ENCODE results near the gene NFAM1. TPM values are rescaled to one million over a fixed set of nuclear protein-coding genes. Genes with fewer than 3 reads are reported as not detected.

The NFAM1 gene
- total and polyA plus RNA-seq, 4 donors, result 0.36 to 3.8 (median 2.6) TPM

DNA sequence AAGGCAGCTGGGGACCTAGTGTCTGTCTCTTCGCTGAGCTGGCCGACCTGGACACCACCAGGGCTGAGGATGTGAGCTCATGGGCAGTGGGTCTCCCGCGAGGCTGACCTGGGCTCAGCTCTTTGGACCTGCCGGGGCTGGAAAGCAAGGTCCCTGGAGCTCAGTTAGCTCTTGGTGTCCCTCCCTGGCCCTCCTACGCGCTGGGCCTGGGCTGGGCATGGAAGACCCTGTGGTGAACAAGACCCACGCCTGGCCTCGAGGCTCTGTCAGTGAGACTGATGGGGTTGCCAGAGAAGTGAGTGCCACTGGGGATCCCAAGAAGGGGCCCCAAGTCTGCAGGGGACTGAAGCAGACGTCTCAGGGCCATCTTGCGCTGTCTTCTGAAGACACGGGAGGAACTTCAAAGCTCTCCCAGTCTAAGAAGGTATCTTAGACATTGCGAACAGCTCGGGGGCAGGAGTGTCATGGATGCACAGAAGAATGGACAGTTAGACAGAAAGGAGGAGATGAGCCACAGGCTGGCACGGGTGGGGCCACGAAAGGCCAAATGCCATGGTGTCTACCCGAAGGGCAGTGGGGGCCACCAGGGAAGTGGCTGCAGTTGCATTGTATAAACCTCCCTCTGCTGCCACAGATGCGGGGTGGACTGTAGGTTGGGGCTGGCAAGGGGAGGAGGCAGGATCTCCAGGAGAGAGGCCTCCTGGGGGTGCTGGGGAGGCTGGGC is 31.2 kb downstream of the NFAM1 start:
- H3K27ac ChIP-seq (ENCODE audit: low read depth in 1 of 2, low read length in 2 of 2), result no peak overlapping the region
- no peaks in the 10 kb centered on the region for H3K27me3 ChIP-seq (ENCODE audit: control insufficient read depth in 4 of 4, insufficient read depth in 4 of 4, low read length in 3 of 4)
- WGBS, result 88% methylated on average over 18 of the region's 18 CpGs
- H3K9ac ChIP-seq (ENCODE audit: low read depth in 1 of 2, low read length in 2 of 2), result no peak overlapping the region
- H3K4me3 ChIP-seq (ENCODE audit: low read depth in 1 of 3, low read length in 3 of 3), result no peak overlapping the region
- peaks cover 0 to 2% (median 0%) of the 10 kb centered on the region in 4 donors for H3K4me1 ChIP-seq (ENCODE audit: control insufficient read depth in 4 of 4, insufficient read depth in 4 of 4, low read length in 3 of 4)
- TF ChIP-seq HNF4G (IDR thresholded peaks at IDR 0.05), result no peak
- TF ChIP-seq RAD21 (IDR thresholded peaks at IDR 0.05), result no peak
- TF ChIP-seq, protein P1, sequence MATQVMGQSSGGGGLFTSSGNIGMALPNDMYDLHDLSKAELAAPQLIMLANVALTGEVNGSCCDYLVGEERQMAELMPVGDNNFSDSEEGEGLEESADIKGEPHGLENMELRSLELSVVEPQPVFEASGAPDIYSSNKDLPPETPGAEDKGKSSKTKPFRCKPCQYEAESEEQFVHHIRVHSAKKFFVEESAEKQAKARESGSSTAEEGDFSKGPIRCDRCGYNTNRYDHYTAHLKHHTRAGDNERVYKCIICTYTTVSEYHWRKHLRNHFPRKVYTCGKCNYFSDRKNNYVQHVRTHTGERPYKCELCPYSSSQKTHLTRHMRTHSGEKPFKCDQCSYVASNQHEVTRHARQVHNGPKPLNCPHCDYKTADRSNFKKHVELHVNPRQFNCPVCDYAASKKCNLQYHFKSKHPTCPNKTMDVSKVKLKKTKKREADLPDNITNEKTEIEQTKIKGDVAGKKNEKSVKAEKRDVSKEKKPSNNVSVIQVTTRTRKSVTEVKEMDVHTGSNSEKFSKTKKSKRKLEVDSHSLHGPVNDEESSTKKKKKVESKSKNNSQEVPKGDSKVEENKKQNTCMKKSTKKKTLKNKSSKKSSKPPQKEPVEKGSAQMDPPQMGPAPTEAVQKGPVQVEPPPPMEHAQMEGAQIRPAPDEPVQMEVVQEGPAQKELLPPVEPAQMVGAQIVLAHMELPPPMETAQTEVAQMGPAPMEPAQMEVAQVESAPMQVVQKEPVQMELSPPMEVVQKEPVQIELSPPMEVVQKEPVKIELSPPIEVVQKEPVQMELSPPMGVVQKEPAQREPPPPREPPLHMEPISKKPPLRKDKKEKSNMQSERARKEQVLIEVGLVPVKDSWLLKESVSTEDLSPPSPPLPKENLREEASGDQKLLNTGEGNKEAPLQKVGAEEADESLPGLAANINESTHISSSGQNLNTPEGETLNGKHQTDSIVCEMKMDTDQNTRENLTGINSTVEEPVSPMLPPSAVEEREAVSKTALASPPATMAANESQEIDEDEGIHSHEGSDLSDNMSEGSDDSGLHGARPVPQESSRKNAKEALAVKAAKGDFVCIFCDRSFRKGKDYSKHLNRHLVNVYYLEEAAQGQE (IDR thresholded peaks at IDR 0.05), result no peak
- TF ChIP-seq, protein P2, sequence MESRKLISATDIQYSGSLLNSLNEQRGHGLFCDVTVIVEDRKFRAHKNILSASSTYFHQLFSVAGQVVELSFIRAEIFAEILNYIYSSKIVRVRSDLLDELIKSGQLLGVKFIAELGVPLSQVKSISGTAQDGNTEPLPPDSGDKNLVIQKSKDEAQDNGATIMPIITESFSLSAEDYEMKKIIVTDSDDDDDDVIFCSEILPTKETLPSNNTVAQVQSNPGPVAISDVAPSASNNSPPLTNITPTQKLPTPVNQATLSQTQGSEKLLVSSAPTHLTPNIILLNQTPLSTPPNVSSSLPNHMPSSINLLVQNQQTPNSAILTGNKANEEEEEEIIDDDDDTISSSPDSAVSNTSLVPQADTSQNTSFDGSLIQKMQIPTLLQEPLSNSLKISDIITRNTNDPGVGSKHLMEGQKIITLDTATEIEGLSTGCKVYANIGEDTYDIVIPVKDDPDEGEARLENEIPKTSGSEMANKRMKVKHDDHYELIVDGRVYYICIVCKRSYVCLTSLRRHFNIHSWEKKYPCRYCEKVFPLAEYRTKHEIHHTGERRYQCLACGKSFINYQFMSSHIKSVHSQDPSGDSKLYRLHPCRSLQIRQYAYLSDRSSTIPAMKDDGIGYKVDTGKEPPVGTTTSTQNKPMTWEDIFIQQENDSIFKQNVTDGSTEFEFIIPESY (IDR thresholded peaks at IDR 0.05), result no peak
- TF ChIP-seq RXRA (IDR thresholded peaks at IDR 0.05), result no peak
- TF ChIP-seq TAF1 (conservative IDR thresholded peaks at IDR 0.05), result no peak
- no peak for TF ChIP-seq GABPA (IDR thresholded peaks at IDR 0.05 in 1 of 2, conservative IDR thresholded peaks at IDR 0.05 in 1 of 2)
- no peaks in the 10 kb centered on the region for H3K36me3 ChIP-seq (ENCODE audit: control insufficient read depth in 4 of 4, insufficient read depth in 3 of 4, low read depth in 1 of 4, low read length in 3 of 4)
- no peaks in the 10 kb centered on the region for H3K9me3 ChIP-seq (ENCODE audit: control insufficient read depth in 4 of 4, low read length in 3 of 4)
- DNase-seq (ENCODE audit: low spot score), result no peak

DNA sequence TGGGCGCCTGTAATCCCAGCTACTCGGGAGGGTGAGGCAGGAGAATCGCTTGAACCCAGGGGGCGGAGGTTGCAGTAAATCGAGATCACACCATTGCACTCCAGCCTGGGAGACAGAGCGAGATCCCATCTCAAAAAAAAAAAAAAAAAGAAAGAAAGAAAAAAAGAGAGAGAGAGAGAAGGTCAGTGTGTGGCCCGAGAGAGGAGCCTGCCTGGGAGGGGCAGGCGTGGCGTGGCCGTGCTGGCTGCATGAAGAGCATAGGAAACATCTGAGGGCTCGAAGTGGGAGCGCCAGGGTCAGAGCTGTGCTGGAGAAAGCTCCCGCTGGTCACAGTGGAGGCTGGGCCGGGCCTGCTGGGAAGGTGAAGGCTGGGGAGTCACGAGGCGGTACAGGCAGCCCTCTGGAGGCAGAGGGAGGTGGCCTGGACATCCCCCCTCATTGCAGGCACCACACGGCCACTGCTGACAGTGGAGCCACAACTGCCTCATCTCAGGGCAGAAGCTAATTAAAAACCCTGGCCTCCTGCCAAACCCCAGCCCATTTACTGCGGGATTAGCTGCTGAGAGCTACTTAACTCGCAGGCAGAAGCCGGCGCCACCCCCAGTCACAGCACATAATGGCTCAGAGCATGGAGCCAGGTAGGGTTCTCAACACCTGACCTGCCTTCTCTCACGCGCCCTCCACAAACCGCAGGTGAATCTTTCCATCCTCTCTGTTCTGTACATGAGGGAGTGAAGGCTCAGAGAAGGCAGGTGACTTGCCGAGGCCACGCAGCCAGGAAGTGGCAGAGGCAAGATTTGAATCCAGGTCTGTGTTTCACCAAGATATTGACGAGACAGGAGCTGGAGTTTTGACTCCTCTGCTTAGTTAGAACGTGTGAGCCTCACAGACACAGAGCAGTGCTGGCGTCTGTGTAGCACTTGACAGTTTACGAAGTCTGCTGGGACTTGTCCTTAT is 32.6 kb downstream of the NFAM1 start:
- WGBS, result 80% methylated on average over 30 of the region's 30 CpGs
- H3K27me3 ChIP-seq (ENCODE audit: control insufficient read depth in 4 of 4, insufficient read depth in 4 of 4, low read length in 3 of 4), result no peaks in the 10 kb centered on the region
- H3K9ac ChIP-seq (ENCODE audit: low read depth in 1 of 2, low read length in 2 of 2), result no peak overlapping the region
- no peak overlapping the region for H3K27ac ChIP-seq (ENCODE audit: low read depth in 1 of 2, low read length in 2 of 2)
- no peaks in the 10 kb centered on the region for H3K36me3 ChIP-seq (ENCODE audit: control insufficient read depth in 4 of 4, insufficient read depth in 3 of 4, low read depth in 1 of 4, low read length in 3 of 4)
- H3K9me3 ChIP-seq (ENCODE audit: control insufficient read depth in 4 of 4, low read length in 3 of 4), result no peaks in the 10 kb centered on the region
- no peak overlapping the region for H3K4me3 ChIP-seq (ENCODE audit: low read depth in 1 of 3, low read length in 3 of 3)
- H3K4me1 ChIP-seq (ENCODE audit: control insufficient read depth in 4 of 4, insufficient read depth in 4 of 4, low read length in 3 of 4), result peaks cover 0 to 2% (median 0%) of the 10 kb centered on the region in 4 donors
- DNase-seq (ENCODE audit: low spot score), result no peak
- TF ChIP-seq HNF4A (conservative IDR thresholded peaks at IDR 0.05) (no peak), GABPA (IDR thresholded peaks at IDR 0.05 in 1 of 2, conservative IDR thresholded peaks at IDR 0.05 in 1 of 2) (no peak), RXRA (IDR thresholded peaks at IDR 0.05) (no peak), EGR1 (IDR thresholded peaks at IDR 0.05; ENCODE audit: low read depth in 2 of 2) (no peak), SP1 (IDR thresholded peaks at IDR 0.05) (no peak), FOXA2 (IDR thresholded peaks at IDR 0.05) (no peak), JUND (IDR thresholded peaks at IDR 0.05) (no peak), FOXA1 (IDR thresholded peaks at IDR 0.05) (no peak), NR2F2 (IDR thresholded peaks at IDR 0.05) (no peak), YY1 (IDR thresholded peaks at IDR 0.05) (no peak), RAD21 (IDR thresholded peaks at IDR 0.05) (no peak)
- TF ChIP-seq, protein P3, sequence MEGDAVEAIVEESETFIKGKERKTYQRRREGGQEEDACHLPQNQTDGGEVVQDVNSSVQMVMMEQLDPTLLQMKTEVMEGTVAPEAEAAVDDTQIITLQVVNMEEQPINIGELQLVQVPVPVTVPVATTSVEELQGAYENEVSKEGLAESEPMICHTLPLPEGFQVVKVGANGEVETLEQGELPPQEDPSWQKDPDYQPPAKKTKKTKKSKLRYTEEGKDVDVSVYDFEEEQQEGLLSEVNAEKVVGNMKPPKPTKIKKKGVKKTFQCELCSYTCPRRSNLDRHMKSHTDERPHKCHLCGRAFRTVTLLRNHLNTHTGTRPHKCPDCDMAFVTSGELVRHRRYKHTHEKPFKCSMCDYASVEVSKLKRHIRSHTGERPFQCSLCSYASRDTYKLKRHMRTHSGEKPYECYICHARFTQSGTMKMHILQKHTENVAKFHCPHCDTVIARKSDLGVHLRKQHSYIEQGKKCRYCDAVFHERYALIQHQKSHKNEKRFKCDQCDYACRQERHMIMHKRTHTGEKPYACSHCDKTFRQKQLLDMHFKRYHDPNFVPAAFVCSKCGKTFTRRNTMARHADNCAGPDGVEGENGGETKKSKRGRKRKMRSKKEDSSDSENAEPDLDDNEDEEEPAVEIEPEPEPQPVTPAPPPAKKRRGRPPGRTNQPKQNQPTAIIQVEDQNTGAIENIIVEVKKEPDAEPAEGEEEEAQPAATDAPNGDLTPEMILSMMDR (IDR thresholded peaks at IDR 0.05; ENCODE audit: low read depth, low read length, missing input control), result no peak
- TF ChIP-seq, protein P2 (IDR thresholded peaks at IDR 0.05), result no peak
- TF ChIP-seq, protein P4, sequence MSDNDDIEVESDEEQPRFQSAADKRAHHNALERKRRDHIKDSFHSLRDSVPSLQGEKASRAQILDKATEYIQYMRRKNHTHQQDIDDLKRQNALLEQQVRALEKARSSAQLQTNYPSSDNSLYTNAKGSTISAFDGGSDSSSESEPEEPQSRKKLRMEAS (IDR thresholded peaks at IDR 0.05), result no peak
- TF ChIP-seq, protein P5, sequence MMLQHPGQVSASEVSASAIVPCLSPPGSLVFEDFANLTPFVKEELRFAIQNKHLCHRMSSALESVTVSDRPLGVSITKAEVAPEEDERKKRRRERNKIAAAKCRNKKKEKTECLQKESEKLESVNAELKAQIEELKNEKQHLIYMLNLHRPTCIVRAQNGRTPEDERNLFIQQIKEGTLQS (IDR thresholded peaks at IDR 0.05), result no peak

All from liver (tissue), 9 donors.